ENCODE results near the gene C1QTNF1. TPM values are rescaled to one million over a fixed set of nuclear protein-coding genes. Genes with fewer than 3 reads are reported as not detected.

C1QTNF1 gene
- total RNA-seq, 1 donor from 2014 or later: 9.4 TPM

- peaks cover 30% of the 10 kb centered on the region for H3K4me1 Mint-ChIP-seq (ENCODE audit: unreplicated experiment)
- H3K36me3 Mint-ChIP-seq: peaks cover 4% of the 10 kb centered on the region
- H3K9me3 Mint-ChIP-seq: peaks cover 5% of the 10 kb centered on the region
- no peaks in the 10 kb centered on the region for H3K27me3 Mint-ChIP-seq
- DNase-seq (ENCODE audit: extremely low spot score, unreplicated experiment): no peak
- H3K4me3 Mint-ChIP-seq: peak overlapping the region; percentile 88
- peak overlapping the region; percentile 81 for H3K27ac Mint-ChIP-seq
- no peak for TF ChIP-seq CTCF (conservative IDR thresholded peaks at IDR 0.05)
These were observed 13.7 kb upstream of the C1QTNF1 start for GRCh38 chr17:79010304-79010646.

GRCh38 chr17:79011451-79012147 lies 12.4 kb upstream of the C1QTNF1 start:
- DNase-seq (ENCODE audit: extremely low spot score, unreplicated experiment): no peak
- TF ChIP-seq CTCF (conservative IDR thresholded peaks at IDR 0.05): no peak
- Mint-ChIP-seq H3K27ac (peak overlapping the region; percentile 81), H3K9me3 (peaks cover 5% of the 10 kb centered on the region), H3K27me3 (no peaks in the 10 kb centered on the region), H3K36me3 (peaks cover 4% of the 10 kb centered on the region), H3K4me1 (ENCODE audit: unreplicated experiment) (peaks cover 30% of the 10 kb centered on the region), H3K4me3 (peak overlapping the region; percentile 88)

- no peak for DNase-seq (ENCODE audit: extremely low spot score, unreplicated experiment)
- H3K27me3 Mint-ChIP-seq: no peaks in the 10 kb centered on the region
- no peak for TF ChIP-seq CTCF (conservative IDR thresholded peaks at IDR 0.05)
- H3K4me1 Mint-ChIP-seq (ENCODE audit: unreplicated experiment): peaks cover 27% of the 10 kb centered on the region
- H3K27ac Mint-ChIP-seq: no peak overlapping the region
- no peak overlapping the region for H3K4me3 Mint-ChIP-seq
- H3K9me3 Mint-ChIP-seq: peaks cover 10% of the 10 kb centered on the region
- H3K36me3 Mint-ChIP-seq: peaks cover 4% of the 10 kb centered on the region
These were observed 11.3 kb upstream of the C1QTNF1 start for GRCh38 chr17:79012563-79013134.

DNA sequence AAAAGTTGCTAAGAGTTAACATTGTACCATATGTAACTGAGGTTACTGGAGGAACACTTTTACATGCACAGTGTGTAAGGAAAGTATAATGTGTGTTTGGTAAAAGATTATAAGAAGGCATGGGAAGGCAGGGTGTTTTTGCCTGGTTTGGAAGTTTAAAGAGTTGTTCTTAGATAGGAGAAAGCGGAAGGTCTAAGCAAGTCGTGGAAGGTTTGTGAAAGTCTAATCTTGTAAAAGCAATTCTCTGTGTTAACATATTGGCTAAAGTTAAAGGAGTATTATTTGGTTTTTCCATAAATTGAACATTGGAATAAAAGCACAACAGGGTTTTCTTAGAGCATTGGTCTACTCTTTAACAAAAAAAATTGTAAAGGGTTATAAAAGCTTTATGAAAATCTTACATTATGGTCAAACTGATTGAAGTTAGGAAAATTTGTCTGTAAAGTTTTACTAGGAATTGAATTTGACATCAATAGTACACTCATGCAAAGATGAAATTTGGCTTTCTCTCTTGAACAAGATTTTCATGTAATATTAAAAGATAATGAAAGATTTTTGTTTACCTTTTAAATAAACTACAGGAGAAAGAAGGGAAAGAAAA lies 9.7 kb upstream of the C1QTNF1 start:
- no peak for DNase-seq (ENCODE audit: extremely low spot score, unreplicated experiment)
- Mint-ChIP-seq H3K27me3 (peaks cover under 1% of the 10 kb centered on the region), H3K4me1 (ENCODE audit: unreplicated experiment) (peaks cover 18% of the 10 kb centered on the region), H3K4me3 (no peak overlapping the region), H3K36me3 (no peaks in the 10 kb centered on the region), H3K9me3 (peaks cover 10% of the 10 kb centered on the region), H3K27ac (no peak overlapping the region)
- TF ChIP-seq CTCF (conservative IDR thresholded peaks at IDR 0.05): no peak

- TF ChIP-seq CTCF (conservative IDR thresholded peaks at IDR 0.05): no peak
- peaks cover 10% of the 10 kb centered on the region for H3K9me3 Mint-ChIP-seq
- H3K4me3 Mint-ChIP-seq: peak overlapping the region; percentile 6
- H3K27me3 Mint-ChIP-seq: peaks cover 26% of the 10 kb centered on the region
- H3K36me3 Mint-ChIP-seq: no peaks in the 10 kb centered on the region
- H3K4me1 Mint-ChIP-seq (ENCODE audit: unreplicated experiment): peaks cover 7% of the 10 kb centered on the region
- H3K27ac Mint-ChIP-seq: peak overlapping the region; percentile 50
- DNase-seq (ENCODE audit: extremely low spot score, unreplicated experiment): no peak
These were observed 6.2 kb upstream of the C1QTNF1 start for GRCh38 chr17:79017546-79018369.
